HG03469 (cell line): Measurements from ENCODE around the gene TERC.
"Not testable (repeated sequence)": the region's sequence is repeated elsewhere in the genome, so short reads cannot be mapped to it uniquely, and the experiment has no call there.

Experiments used
- ATAC-seq: cut with Tn5 transposase; IDR thresholded peaks from one replicate; pipeline ENCODE4 v1.9.1; 2021; ENCODE audit warnings: mild to moderate bottlenecking, moderate library complexity, moderate number of reproducible peaks; ENCODE audit not compliant: unreplicated experiment

TERC gene

GRCh38 chr3:169772305-169772896 lies 7.5 kb upstream of the TERC start:
- peak; percentile 1 for ATAC-seq

GRCh38 chr3:169771497-169772304 lies 6.8 kb upstream of the TERC start:
- ATAC-seq, result peak; percentile 21

DNA sequence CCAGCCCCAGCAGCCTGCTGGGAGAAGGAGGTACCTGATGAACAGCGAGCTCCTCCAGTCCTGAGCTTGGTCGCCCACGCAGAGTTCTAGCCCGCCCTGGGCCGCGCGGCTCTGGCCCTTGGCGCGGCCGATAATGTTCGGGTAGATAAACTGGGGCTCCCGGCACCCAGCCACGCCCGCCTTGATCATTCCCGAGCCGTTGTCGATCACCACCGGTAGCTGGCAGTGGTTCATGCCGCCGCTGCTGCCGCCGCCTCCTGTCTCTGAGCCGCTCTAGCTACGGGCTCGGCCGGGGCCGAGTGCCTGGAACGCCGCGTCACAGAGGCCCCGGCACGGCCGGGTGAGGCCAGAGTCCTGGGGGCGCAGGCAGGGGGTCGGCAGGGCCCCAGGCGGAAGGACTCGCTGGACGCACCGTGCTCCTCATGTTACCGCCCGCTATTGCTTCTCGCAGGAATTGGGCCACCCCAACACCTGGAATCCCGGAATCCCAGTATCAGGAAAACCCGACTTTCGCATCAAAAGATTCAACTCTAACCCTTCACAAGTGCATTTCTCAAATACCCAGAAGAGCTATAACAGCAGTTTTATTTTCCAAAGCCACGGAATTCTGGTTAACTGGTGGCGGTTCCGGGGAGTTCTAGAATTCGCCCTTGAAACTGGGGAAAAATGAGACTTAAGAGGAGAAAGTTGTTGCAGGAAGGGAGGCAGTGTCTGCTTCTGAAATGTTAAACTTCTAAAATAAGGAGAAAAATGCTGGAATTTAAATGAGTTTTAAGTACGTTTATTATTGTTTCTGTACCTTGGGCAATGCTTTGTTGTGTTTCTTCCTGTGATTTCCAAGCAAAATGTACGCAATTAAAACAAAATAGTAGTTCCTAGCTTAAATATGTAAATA lies 4.7 kb upstream of the TERC start, which contains the start of gene ACTRT3:
ACTRT3 (minus strand) TSS at position 275 of the 895 bp plus-strand sequence; CDS start at position 234, 41 bp downstream.
- peak; percentile 20 for ATAC-seq

- peak; percentile 29 for ATAC-seq
Observed at GRCh38 chr3:169764312-169764881, 463 bp downstream of the TERC start.

GRCh38 chr3:169760479-169760878 lies 4.4 kb downstream of the TERC start:
- no peak for ATAC-seq

DNA sequence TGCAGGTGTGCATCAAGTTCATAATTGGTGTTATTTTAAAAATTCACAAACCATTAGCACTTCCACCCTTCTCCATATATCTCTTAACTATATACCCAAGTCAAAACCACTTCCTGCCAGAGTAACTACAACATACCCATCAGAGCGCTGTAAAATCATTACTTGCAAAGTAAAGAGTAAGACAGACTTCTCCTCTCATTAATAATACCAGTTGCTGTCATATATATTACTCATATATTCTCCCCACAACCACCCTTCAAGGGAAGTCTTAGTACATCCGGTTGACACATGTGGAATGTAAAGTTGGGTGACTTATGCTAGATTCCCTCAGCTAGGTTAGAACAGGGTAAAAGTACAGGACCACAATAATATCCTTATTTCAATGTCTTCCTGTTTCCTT lies 5.6 kb downstream of the TERC start:
- peak; percentile 55 for ATAC-seq

DNA sequence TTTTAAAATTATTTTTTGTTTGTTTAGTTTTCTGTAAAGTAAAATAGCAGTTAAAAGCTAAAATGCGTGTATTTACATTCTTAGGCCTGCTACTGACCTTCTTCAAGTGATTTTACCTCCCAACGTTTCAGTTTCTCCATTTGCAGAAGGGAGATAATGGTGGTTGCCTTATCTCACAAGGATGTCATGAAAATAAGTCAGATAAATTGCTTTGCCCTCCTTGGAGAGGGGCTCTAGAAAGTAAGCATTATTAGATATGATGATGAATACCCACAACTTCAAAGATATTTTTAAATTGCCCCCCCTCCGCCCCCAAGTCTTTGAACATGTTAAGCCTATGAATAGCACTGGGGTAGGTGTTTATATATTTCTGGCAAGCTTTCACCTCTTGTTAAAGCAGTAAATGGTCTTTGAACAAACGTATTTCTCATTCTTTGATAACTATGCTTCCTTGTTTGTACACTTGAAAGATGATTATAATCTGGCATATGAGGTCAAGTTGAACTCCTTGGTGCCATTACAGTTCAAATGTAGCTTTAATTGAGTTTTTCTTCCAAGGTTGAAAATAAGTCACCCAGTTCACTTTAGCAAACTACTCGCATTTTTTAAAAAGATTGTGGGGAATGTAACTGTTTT lies 6.4 kb downstream of the TERC start:
- ATAC-seq, result no peak

GRCh38 chr3:169755488-169755887 lies 9.4 kb downstream of the TERC start:
- ATAC-seq, result no peak

GRCh38 chr3:169754711-169755110 lies 10.1 kb downstream of the TERC start:
- ATAC-seq, result no peak

DNA sequence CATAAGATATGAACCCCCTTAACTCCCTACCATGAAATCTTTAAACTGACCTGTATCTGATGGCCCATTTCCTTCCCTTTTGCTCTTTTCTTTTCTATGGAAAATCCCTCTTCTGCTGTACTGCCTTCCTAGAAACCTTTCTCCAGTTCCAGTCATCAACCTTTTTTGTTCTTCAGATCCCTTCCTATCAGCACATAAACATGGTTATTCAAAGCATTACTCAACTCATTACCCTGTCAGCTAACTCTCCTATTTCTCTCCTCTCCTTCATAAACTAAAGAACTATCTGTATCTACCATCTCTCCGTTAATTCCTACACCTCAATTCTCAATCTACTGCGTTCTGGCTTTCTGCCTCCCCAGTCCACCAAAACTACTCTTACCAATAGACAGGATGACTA lies 13.0 kb downstream of the TERC start:
- ATAC-seq, result no peak

DNA sequence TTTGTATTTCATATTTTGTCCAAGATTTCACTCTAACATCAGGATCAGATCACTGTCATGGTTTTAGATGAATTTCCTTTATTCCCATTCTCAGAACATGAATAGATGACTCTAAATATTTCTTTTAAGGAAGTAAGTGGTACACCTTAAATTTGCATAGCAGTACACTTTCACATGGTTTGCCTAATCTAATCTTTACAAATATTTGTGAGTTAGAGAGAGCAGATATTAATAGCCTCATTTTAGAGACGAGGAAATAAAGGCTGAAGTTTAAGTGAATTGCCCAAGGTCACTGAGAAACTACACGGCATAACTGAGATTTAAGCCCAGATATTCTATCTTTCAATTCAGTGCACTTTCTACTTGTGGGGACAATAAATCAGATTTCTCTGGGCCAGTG lies 14.2 kb downstream of the TERC start:
- ATAC-seq, result no peak

- no peak for ATAC-seq
Observed at GRCh38 chr3:169748670-169749069, 16.2 kb downstream of the TERC start.

DNA sequence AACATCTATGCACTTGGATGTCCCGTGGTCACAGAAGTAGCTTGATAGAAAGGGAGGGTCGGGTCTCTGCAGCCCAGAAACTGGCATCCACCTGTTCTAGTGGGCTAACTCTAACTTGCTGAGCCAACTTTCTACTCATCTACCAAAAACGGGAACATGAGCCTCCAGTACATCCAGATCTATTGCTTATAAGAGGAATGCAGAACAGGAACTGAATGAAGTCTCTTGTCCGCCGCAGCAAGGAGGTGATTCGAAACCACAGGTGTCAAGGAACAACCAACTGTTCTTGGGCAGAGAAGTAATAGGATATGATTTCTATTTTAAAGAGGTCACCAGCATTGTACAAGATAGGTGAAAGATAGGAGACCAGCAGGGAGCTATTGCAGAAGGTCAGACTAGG lies 17.9 kb downstream of the TERC start:
- ATAC-seq, result no peak

DNA sequence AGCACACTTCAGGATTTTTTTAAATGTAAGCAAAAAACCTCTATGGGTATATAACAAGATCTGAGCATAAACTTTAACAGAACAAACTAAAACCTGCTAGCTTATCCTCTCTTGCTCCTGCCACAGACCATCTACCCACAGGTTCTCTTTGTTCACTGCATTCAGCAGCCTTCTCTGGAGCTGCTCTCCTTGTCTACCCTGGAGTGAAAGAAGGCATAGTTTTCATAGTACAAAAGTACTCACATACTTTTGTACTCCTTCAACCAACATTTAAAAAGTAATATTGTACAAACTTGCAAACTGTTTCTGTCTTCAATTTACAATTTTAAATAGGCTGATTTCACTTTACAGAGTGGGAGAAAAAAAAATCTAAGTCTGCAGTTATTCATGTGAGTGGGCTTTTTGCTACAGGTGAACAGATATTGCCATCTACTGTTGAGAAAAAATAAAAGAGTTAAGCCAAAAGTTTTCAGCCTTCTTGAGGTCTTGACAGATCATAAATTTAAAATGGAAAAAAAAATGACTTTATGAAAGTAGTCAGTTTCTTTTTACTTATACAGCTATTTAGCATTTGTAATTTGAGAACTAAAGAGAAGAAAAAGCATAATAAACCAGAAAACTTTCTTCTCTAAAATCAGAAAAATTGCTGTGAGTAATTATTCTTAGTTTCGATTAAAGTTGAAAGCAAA lies 20.4 kb downstream of the TERC start:
- no peak for ATAC-seq

DNA sequence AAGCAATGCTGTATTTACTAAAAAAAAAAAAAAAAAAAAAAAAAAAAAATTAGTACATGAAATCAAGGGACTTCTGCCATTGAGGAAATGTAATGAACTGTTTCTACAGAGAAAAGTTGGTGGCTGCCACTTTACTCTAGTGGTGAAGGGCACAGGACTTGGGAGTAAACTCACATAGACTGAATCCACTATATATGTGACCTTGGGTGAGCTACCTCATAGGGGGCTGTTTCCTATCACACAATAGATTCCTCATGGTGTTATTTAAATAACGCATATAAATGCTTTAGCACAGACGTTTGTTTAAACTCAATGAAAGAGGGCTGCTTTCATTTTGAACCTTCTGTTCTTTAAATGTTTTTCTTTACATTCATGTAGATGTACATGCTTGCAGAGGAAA lies 25.8 kb downstream of the TERC start:
- ATAC-seq, result no peak

- ATAC-seq, result not testable (repeated sequence)
Observed at GRCh38 chr3:169731857-169732256, 33.0 kb downstream of the TERC start.

DNA sequence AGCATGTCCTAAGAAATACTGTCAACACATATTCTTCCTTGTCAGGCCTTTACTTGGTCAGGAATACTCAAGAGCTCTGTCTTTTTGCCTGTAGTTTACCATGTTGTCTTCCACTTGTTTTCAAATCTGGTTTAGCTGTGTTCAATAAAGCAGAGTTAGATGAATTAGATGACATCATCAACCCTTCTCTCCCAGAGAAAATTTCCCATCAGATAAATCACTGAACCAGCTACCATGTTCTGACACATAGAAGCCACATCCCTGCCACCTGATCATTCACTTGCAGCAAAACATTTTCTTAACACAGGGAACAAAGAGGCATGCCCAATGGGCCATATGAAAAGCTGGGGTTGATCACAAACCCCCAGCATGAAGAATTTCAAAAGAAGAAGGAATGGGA lies 42.1 kb downstream of the TERC start:
- no peak for ATAC-seq

DNA sequence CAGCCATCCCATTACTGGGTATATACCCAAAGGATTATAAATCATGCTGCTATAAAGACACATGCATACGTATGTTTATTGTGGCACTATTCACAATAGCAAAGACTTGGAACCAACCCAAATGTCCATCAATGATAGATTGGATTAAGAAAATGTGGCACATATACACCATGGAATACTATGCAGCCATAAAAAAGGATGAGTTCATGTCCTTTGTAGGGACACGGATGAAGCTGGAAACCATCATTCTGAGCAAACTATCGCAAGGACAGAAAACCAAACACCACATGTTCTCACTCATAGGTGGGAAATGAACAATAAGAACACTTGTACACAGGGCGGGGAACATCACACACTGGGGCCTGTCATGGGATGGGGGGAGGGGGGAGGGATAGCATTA lies 46.4 kb downstream of the TERC start:
- ATAC-seq, result not testable (repeated sequence)
